ENCODE measurements around the gene FREY1.
A peak's percentile ranks its signal among the peaks of the same experiment; 100 is the strongest.
"Not testable (repeated sequence)": the region's sequence is repeated elsewhere in the genome, so short reads cannot be mapped to it uniquely, and the experiment has no call there.

FREY1 gene

DNA sequence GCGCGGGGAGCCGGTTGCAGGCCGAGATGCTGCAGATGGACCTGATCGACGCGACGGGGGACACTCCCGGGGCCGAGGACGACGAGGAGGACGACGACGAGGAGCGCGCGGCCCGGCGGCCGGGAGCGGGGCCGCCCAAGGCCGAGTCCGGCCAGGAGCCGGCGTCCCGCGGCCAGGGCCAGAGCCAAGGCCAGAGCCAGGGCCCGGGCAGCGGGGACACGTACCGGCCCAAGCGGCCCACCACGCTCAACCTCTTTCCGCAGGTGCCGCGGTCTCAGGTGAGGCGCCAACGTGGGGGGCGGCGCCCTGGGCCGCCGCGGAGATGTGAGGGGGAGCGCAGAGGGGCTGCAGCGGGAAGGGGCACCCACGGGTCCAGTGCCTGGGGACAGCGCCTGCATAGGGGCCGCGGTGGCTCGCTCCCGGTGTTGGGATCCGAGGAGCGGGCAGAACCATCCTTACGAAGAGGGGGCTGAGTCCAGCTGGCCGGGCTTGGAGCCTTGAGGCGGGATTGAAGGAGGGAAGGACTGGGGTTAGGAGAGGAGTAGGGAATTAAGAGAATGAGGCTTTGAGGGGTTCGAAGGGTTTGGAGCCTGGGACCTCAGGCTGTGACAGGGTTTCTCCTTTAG is 6.8 kb downstream of the FREY1 start:
- DNase-seq; H3K36me3 ChIP-seq (ENCODE audit: control insufficient read depth in 4 of 4, insufficient read depth in 4 of 4, low read length in 3 of 4); H3K27ac ChIP-seq (ENCODE audit: insufficient read depth in 1 of 2, low read depth in 1 of 2, low read length in 2 of 2, poor library complexity in 1 of 2, severe bottlenecking in 2 of 2); H3K9me3 ChIP-seq (ENCODE audit: control extremely low read depth in 1 of 5, control insufficient read depth in 4 of 5, insufficient read depth in 2 of 5, low read depth in 1 of 5, low read length in 4 of 5); POLR2A ChIA-PET: not testable (repeated sequence)
- WGBS (ENCODE audit: insufficient coverage): 13% methylated on average over 24 of the region's 59 CpGs
- Histone ChIP-seq H3K4me3 (ENCODE audit: control insufficient read depth in 1 of 7, extremely low read depth in 1 of 7, insufficient read depth in 4 of 7, low read depth in 2 of 7, low read length in 6 of 7) (peak overlapping the region in 3 of 7 experiments; percentile 36 to 61 (median 48)), H3K4me1 (ENCODE audit: control extremely low read depth in 1 of 4, control insufficient read depth in 4 of 4, insufficient read depth in 4 of 4, low read length in 3 of 4) (peaks cover 0 to 13% (median 9%) of the 10 kb centered on the region in 4 experiments), H3K27me3 (replicated peaks in 2 of 5; ENCODE audit: control insufficient read depth in 4 of 5, insufficient read depth in 5 of 5, low read length in 4 of 5) (peaks cover 0 to 66% (median 21%) of the 10 kb centered on the region in 5 experiments)
- CTCF ChIA-PET: interaction anchor here (1.2 kb wide), 1 partner anchor 15 kb away, joined by 3 read pairs; no protein-coding TSS in a partner anchor

DNA sequence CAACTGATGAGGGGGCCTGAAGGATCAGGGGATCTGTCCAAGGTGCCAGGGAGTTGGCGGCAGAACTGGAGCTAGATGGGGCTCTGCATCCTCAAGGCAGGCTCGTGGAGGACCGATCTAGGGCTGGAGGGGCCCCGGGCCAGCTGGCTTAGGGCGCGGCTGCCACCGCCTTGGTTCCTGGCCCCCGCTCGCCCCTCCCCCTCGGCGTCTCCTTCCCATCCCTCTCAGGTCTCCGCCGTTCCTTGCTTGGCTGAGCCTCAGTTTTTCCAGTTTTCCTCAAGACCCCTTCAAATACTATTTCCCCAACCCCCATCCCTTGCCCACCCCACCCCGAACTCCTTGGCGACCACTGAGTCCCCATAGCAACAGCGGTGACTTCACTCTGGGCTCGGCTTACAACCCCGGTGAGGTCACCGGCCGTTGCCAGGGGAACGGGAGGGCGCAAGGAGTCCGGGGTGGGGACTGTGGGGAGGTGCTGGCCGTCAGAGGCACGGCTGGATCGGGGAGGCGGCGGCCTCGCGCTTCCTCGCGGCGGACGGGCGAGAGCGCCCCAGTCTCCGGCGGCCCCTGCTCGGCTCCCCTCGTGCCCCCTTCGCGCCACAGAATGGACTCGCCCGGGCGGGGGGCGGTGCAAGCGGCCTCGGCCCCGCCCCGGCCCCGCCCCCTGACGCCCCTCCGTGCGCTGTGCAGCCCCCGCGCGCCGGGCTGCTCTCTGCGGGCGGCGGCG is 7.5 kb downstream of the FREY1 start:
- Histone ChIP-seq H3K36me3 (ENCODE audit: control insufficient read depth in 4 of 4, insufficient read depth in 4 of 4, low read length in 3 of 4) (no peaks in the 10 kb centered on the region), H3K27ac (ENCODE audit: insufficient read depth in 1 of 2, low read depth in 1 of 2, low read length in 2 of 2, poor library complexity in 1 of 2, severe bottlenecking in 2 of 2) (no peak overlapping the region), H3K4me1 (ENCODE audit: control extremely low read depth in 1 of 4, control insufficient read depth in 4 of 4, insufficient read depth in 4 of 4, low read length in 3 of 4) (peaks cover 0 to 13% (median 9%) of the 10 kb centered on the region in 4 experiments), H3K4me3 (ENCODE audit: control insufficient read depth in 1 of 7, extremely low read depth in 1 of 7, insufficient read depth in 4 of 7, low read depth in 2 of 7, low read length in 6 of 7) (peak overlapping the region; percentile 24 to 65 (median 40)), H3K9me3 (ENCODE audit: control extremely low read depth in 1 of 5, control insufficient read depth in 4 of 5, insufficient read depth in 2 of 5, low read depth in 1 of 5, low read length in 4 of 5) (no peaks in the 10 kb centered on the region), H3K27me3 (replicated peaks in 2 of 5; ENCODE audit: control insufficient read depth in 4 of 5, insufficient read depth in 5 of 5, low read length in 4 of 5) (peaks cover 0 to 71% (median 21%) of the 10 kb centered on the region in 5 experiments)
- WGBS (ENCODE audit: insufficient coverage): under 1% methylated on average over 31 of the region's 62 CpGs
- POLR2A ChIA-PET: interaction anchor here (1.5 kb wide), 1 partner anchor 19 kb away, joined by 6 read pairs; the partner anchor contains the start of gene PEX16
- peak; percentile 77 to 89 (median 85) for DNase-seq
- CTCF ChIA-PET: interaction anchor here (0.6 to 1.2 kb wide), 4 partner anchors 16 to 489 kb away, joined by 3 read pairs; no protein-coding TSS in a partner anchor

DNA sequence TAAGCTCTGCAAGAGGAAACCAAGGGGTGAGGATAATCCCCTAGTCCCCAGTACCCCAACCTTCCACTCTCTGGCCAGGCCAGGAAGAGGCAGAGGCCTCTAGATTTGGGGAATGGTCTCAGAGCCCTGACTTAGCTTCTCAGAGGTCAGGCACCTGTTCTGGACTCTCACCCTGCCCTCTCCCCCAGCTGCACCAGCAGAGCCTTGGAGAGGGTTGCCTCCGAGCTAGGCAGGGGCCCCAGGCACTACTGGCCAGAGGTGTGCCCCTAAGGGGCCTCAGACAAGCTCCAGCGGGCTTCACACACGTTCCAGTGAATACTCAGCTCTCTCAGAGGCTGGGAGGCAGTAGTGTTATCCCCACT is 8.0 kb downstream of the FREY1 start:
- no peak overlapping the region for H3K27ac ChIP-seq (ENCODE audit: insufficient read depth in 1 of 2, low read depth in 1 of 2, low read length in 2 of 2, poor library complexity in 1 of 2, severe bottlenecking in 2 of 2)
- 16% methylated on average over 3 of the region's 3 CpGs for WGBS (ENCODE audit: insufficient coverage)
- peaks cover 0 to 13% (median 9%) of the 10 kb centered on the region in 4 experiments for H3K4me1 ChIP-seq (ENCODE audit: control extremely low read depth in 1 of 4, control insufficient read depth in 4 of 4, insufficient read depth in 4 of 4, low read length in 3 of 4)
- ChIA-PET CTCF (interaction anchor here (0.6 to 1.0 kb wide), 3 partner anchors 29 to 489 kb away, joined by 3 read pairs; no protein-coding TSS in a partner anchor), POLR2A (interaction anchor here (1.5 kb wide), 1 partner anchor 19 kb away, joined by 6 read pairs; the partner anchor contains the start of gene PEX16)
- H3K36me3 ChIP-seq (ENCODE audit: control insufficient read depth in 4 of 4, insufficient read depth in 4 of 4, low read length in 3 of 4): no peaks in the 10 kb centered on the region
- H3K27me3 ChIP-seq (replicated peaks in 2 of 5; ENCODE audit: control insufficient read depth in 4 of 5, insufficient read depth in 5 of 5, low read length in 4 of 5): peaks cover 0 to 75% (median 21%) of the 10 kb centered on the region in 5 experiments
- DNase-seq: no peak
- H3K4me3 ChIP-seq (ENCODE audit: control insufficient read depth in 1 of 7, extremely low read depth in 1 of 7, insufficient read depth in 4 of 7, low read depth in 2 of 7, low read length in 6 of 7): peak overlapping the region in 2 of 7 experiments; percentile 48 to 65
- H3K9me3 ChIP-seq (ENCODE audit: control extremely low read depth in 1 of 5, control insufficient read depth in 4 of 5, insufficient read depth in 2 of 5, low read depth in 1 of 5, low read length in 4 of 5): no peaks in the 10 kb centered on the region

DNA sequence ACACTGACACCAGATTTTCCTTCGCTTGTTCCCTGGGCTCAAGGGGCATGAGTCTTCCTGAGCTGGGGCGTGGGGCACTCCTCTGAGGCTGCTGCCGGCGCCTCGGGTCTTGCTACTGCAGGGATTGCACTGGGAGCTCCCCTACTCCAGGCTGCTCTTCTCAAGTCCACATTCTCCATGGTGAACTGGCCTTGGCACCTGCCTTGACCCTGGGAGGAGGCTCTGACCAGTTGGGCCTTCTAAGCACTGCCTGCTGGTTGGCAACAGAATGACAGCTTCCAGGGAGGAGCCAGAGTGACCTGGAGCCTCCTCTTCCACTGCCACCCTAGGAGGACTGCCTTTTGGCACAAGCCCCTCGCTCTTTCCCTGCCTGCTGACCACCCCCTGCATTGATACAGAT is 9.5 kb downstream of the FREY1 start:
- Histone ChIP-seq H3K27me3 (replicated peaks in 2 of 5; ENCODE audit: control insufficient read depth in 4 of 5, insufficient read depth in 5 of 5, low read length in 4 of 5) (peaks cover 0 to 80% (median 21%) of the 10 kb centered on the region in 5 experiments), H3K4me3 (ENCODE audit: control insufficient read depth in 1 of 7, extremely low read depth in 1 of 7, insufficient read depth in 4 of 7, low read depth in 2 of 7, low read length in 6 of 7) (no peak overlapping the region), H3K4me1 (ENCODE audit: control extremely low read depth in 1 of 4, control insufficient read depth in 4 of 4, insufficient read depth in 4 of 4, low read length in 3 of 4) (peaks cover 0 to 13% (median 9%) of the 10 kb centered on the region in 4 experiments), H3K36me3 (ENCODE audit: control insufficient read depth in 4 of 4, insufficient read depth in 4 of 4, low read length in 3 of 4) (no peaks in the 10 kb centered on the region), H3K9me3 (ENCODE audit: control extremely low read depth in 1 of 5, control insufficient read depth in 4 of 5, insufficient read depth in 2 of 5, low read depth in 1 of 5, low read length in 4 of 5) (no peaks in the 10 kb centered on the region), H3K27ac (ENCODE audit: insufficient read depth in 1 of 2, low read depth in 1 of 2, low read length in 2 of 2, poor library complexity in 1 of 2, severe bottlenecking in 2 of 2) (no peak overlapping the region)
- 93% methylated on average over 6 of the region's 6 CpGs for WGBS (ENCODE audit: insufficient coverage)
- DNase-seq: no peak
- ChIA-PET CTCF (interaction anchor here (1.3 kb wide), 2 partner anchors 11 to 25 kb away, joined by 3 read pairs; no protein-coding TSS in a partner anchor), POLR2A (no interaction called here)

DNA sequence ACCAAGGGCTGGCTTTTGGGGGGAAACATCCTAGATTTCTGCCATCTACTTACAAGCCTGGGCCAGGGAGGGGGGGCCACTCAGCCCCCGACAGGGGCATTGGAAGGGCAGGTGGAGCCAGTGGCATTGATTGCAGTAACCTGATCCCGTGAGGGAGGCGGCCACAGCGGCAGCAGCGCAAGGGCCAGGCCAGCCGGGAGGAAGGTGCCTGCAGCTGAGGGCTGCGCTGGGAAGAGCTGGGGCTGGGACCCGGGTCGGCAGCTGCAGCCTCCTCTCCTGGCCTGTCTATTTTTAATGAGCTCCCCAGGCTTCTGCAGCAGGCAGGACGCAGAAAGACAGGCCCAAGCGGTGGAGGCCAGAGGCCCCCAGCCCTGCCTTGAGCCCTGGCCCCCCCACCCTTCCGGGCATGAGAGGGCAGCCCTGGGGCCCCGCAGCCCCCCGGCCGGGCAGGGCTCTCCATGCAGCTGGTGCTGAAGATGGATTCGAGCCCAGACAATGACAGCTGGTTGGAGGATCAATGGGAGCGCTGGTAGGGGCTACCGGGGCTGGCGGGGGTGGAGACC is 10.6 kb downstream of the FREY1 start:
- no peak for DNase-seq

DNA sequence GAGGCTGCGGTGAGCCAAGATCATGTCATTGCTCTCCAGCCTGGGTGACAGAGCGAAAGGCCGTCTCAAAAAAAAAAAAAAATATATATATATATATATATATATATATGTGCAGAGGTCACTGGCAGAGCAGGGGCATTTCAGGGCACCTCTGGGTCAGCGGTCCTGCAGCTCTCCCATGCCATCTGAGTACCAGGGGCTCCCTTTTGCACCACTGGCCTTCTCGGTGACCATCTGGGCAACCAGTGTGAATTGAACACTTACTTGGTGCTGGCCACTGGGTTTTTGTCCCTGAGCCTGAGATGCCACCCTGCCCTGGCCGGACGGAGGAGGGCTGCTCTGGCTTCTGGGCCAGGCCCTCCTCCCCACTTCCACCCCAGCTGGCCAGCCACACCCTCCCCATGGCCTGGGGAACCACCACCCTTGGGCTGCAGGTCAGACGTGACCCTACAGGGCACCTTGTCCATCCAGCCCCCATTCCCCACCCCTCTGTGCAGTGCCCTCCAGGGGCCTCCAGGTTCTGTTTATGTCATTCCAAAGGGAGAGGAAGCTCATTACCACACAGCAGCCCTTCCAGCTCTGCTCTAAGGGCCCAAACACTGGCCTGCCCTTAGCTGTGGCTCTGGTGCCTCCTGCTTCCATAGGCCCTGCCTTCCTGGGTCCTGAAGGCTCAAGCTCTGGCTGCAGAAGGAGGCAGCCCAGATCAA is 11.4 kb downstream of the FREY1 start:
- POLR2A ChIA-PET: no interaction called here
- DNase-seq: no peak
- Histone ChIP-seq H3K9me3 (ENCODE audit: control extremely low read depth in 1 of 5, control insufficient read depth in 4 of 5, insufficient read depth in 2 of 5, low read depth in 1 of 5, low read length in 4 of 5) (no peaks in the 10 kb centered on the region), H3K4me1 (ENCODE audit: control extremely low read depth in 1 of 4, control insufficient read depth in 4 of 4, insufficient read depth in 4 of 4, low read length in 3 of 4) (peaks cover 0 to 13% (median 9%) of the 10 kb centered on the region in 4 experiments), H3K27me3 (replicated peaks in 2 of 5; ENCODE audit: control insufficient read depth in 4 of 5, insufficient read depth in 5 of 5, low read length in 4 of 5) (peaks cover 0 to 63% (median 21%) of the 10 kb centered on the region in 5 experiments), H3K4me3 (ENCODE audit: control insufficient read depth in 1 of 7, extremely low read depth in 1 of 7, insufficient read depth in 4 of 7, low read depth in 2 of 7, low read length in 6 of 7) (no peak overlapping the region), H3K36me3 (ENCODE audit: control insufficient read depth in 4 of 4, insufficient read depth in 4 of 4, low read length in 3 of 4) (no peaks in the 10 kb centered on the region), H3K27ac (ENCODE audit: insufficient read depth in 1 of 2, low read depth in 1 of 2, low read length in 2 of 2, poor library complexity in 1 of 2, severe bottlenecking in 2 of 2) (no peak overlapping the region)
- CTCF ChIA-PET: no interaction called here
- 94% methylated on average over 5 of the region's 8 CpGs for WGBS (ENCODE audit: insufficient coverage)

More for the DNA sequence above, 10.6 kb downstream of the FREY1 start:
- H3K36me3 ChIP-seq (ENCODE audit: control insufficient read depth in 4 of 4, insufficient read depth in 4 of 4, low read length in 3 of 4): no peaks in the 10 kb centered on the region
- CTCF ChIA-PET: interaction anchor here (1.3 kb wide), 1 partner anchor 24 kb away, joined by 3 read pairs; no protein-coding TSS in a partner anchor
- H3K27me3 ChIP-seq (replicated peaks in 2 of 5; ENCODE audit: control insufficient read depth in 4 of 5, insufficient read depth in 5 of 5, low read length in 4 of 5): peaks cover 0 to 71% (median 21%) of the 10 kb centered on the region in 5 experiments
- H3K27ac ChIP-seq (ENCODE audit: insufficient read depth in 1 of 2, low read depth in 1 of 2, low read length in 2 of 2, poor library complexity in 1 of 2, severe bottlenecking in 2 of 2): no peak overlapping the region
- POLR2A ChIA-PET: no interaction called here
- H3K4me1 ChIP-seq (ENCODE audit: control extremely low read depth in 1 of 4, control insufficient read depth in 4 of 4, insufficient read depth in 4 of 4, low read length in 3 of 4): peaks cover 0 to 13% (median 9%) of the 10 kb centered on the region in 4 experiments
- no peak overlapping the region for H3K4me3 ChIP-seq (ENCODE audit: control insufficient read depth in 1 of 7, extremely low read depth in 1 of 7, insufficient read depth in 4 of 7, low read depth in 2 of 7, low read length in 6 of 7)
- no peaks in the 10 kb centered on the region for H3K9me3 ChIP-seq (ENCODE audit: control extremely low read depth in 1 of 5, control insufficient read depth in 4 of 5, insufficient read depth in 2 of 5, low read depth in 1 of 5, low read length in 4 of 5)
- WGBS (ENCODE audit: insufficient coverage): 23% methylated on average over 18 of the region's 19 CpGs

All from common myeloid progenitor, CD34-positive (primary cell).